Measurements from ENCODE around the gene RGS19.

DNA sequence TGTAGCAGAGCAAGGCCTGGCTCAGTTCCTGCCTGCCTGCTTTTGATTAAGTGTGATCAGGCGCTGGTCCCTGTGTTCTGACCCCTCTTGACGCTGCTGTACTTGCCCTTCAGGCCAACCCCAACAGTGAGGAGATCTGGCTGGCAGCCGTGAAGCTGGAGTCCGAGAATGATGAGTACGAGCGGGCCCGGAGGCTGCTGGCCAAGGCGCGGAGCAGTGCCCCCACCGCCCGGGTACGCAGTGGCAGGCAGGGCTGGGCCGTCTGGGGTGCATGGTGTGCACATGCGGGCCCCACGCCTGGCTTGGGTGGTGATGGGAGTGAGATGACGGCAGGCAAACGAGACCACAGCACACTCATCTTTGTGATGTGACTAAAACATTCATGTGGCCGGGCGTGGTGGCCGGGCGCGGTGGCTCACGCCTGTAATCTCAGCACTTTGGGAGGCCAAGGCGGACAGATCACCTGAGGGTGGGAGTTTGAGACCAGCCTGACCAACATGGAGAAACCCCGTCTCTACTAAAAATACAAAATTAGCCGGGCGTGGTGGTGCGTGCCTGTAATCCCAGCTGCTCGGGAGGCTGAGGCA, 53.4 kb downstream of the RGS19 start:
- TF ChIP-seq POLR2A (IDR thresholded peaks at IDR 0.05; ENCODE audit: low read depth, low read length) (no peak), POLR2AphosphoS5 (IDR thresholded peaks at IDR 0.05; ENCODE audit: low read depth, low read length) (no peak)
